GM12865 (cell line): ENCODE data around the gene DCPS.
"Not testable (repeated sequence)": the region's sequence is repeated elsewhere in the genome, so short reads cannot be mapped to it uniquely, and the experiment has no call there.

ENCODE experiments used
- DNase-seq: peaks from one replicate; pipeline ENCODE4 v3.0.0; 2010; ENCODE audit warnings: low read depth
- H3K4me3 ChIP-seq: 2 replicates; pipeline ENCODE4 v1.5.1; 2011; ENCODE audit warnings: mild to moderate bottlenecking, low read depth, low read length, control low read depth
- TF ChIP-seq, protein P1 (sequence below): IDR thresholded peaks from 2 replicates; pipeline ENCODE4 v1.5.1; 2011; ENCODE audit warnings: low read length, control low read depth, low read depth, inconsistent platforms; ENCODE audit not compliant: insufficient read depth; ENCODE audit errors: missing control alignments

Gene DCPS

DNA sequence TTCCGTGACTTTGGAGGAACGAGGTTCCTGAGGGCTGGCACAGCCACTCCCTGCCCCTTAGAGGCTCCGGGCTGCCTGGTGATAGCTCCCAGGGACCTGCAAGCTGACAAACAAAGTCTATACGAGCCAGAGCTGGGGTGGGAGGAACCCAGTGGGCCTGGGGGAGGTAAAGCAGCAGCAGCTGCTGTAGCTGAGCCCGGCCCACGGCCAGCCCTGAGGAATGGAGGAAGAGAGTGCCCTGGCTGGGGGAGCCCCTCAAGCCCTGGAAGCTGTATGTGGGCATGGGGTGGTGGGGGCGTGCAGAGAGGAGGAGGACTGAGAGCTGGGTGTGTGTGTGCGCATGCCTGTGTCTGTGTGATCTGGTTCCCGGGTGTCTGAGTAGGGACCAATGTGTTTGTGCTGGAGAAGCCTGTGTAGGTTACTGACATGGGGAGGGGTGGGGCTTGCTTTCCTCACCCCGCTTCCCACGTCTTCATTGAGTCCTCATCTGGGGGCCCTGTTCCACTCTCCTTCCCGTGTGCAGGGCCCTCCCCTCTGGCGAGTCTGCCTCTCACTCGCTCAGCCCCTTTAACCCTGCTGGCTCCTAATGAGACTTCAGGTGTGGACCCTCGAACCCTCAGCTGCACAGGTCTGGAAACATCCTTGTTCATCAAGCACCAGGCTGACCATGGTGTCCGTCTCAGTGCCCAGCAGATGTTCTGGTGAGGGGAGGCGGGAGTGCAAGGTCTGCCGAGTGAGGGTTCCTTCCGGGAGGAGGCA is 62.4 kb downstream of the DCPS start:
- no peak overlapping the region for H3K4me3 ChIP-seq
- TF ChIP-seq, protein P1, sequence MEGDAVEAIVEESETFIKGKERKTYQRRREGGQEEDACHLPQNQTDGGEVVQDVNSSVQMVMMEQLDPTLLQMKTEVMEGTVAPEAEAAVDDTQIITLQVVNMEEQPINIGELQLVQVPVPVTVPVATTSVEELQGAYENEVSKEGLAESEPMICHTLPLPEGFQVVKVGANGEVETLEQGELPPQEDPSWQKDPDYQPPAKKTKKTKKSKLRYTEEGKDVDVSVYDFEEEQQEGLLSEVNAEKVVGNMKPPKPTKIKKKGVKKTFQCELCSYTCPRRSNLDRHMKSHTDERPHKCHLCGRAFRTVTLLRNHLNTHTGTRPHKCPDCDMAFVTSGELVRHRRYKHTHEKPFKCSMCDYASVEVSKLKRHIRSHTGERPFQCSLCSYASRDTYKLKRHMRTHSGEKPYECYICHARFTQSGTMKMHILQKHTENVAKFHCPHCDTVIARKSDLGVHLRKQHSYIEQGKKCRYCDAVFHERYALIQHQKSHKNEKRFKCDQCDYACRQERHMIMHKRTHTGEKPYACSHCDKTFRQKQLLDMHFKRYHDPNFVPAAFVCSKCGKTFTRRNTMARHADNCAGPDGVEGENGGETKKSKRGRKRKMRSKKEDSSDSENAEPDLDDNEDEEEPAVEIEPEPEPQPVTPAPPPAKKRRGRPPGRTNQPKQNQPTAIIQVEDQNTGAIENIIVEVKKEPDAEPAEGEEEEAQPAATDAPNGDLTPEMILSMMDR: no peak
- DNase-seq: no peak

DNA sequence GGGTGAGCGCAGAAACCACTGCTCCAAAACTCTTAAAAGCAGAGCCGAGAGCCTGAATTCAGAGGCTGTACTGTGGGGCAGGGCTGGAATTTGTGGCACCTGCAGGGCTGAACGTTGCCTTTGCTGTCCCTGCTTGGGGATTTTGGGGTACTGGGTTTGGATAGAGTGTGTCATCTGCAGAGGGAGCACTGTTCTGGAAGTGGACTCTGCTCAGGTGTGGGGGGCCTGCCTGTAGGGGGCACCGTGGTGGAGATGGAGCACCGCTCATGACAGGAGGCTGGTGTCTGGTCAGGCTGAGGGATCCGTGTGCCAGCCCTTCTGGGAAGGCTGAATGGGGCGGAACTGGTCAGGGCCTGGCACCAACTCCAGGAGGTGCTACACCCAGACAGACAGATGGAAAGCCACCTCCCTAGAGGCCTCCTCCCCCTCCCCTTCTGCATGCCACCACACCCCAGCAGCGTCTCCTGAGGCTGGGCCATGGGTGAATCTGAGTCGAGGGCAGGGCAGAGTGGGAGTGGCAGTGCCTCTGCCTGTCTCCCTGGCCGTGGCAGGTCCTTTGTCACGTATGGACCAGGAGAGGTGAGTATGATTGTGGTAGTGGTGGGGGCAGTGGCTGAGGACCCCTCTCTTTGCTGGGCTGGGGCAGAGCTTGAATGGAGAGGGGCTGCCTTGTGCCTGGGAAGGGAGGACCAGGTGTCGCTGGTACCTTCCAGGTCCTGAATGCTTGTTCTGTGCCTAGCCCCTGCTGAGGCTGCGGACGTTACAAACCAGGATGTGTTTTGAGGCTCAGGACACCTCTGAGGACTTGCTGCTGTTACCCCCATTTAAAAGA is 63.2 kb downstream of the DCPS start:
- not testable (repeated sequence) for H3K4me3 ChIP-seq, DNase-seq

DNA sequence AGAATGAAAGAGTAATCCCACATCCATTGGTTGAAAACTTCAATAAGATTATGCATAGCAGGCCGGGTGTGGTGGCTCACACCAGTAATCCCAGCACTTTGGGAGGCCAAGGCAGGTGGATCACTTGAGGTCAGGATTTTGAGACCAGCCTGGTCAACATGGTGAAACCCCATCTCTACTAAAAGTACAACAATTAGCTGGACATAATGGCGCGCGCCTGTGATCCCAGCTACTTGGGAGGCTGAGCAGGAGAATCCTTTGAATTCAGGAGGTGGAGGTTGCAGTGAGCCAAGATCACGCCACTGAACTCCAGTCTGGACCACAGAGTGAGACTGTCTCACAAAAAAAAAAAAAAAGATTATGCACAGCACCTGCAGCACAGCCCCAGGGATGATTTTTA is 63.9 kb downstream of the DCPS start:
- not testable (repeated sequence) for H3K4me3 ChIP-seq, DNase-seq

DNA sequence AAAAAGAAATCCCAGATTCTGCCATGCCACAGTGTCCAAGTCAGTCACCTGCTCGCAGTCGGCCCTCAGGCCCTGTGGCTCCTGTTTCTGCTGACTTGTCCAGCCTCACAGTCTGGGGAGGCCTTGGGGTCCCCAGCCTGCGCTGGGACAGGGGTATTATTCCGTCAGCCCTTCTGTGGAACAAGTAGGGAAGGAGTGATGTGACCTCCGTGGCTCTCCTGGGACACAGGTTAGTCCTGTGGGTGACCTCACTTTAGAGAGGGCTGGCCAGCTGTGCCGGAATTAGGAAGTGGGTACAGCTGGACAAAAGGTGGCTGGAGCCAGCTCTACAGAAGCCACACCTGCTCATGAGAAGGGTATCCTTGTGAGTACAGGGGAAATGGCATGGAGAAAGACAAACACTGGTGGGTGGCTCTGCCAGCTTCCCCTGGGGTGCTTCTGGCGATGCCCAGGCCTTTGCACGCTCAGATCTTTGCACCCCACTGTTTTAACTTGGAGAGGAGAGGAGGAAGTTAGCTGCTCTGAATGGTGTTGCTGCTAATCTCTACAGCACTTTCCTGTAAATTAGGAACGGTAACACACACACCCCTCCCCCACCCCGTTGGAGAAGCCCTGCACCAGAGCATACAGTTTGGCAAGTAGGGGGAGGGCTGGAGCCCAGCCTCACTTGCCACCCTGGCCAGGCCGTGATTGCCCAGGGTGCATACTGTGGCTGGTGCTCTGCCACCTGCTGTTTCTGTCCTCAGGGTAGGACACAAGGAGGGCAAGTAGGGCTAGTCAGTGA is 64.7 kb downstream of the DCPS start:
- not testable (repeated sequence) for H3K4me3 ChIP-seq, DNase-seq

DNA sequence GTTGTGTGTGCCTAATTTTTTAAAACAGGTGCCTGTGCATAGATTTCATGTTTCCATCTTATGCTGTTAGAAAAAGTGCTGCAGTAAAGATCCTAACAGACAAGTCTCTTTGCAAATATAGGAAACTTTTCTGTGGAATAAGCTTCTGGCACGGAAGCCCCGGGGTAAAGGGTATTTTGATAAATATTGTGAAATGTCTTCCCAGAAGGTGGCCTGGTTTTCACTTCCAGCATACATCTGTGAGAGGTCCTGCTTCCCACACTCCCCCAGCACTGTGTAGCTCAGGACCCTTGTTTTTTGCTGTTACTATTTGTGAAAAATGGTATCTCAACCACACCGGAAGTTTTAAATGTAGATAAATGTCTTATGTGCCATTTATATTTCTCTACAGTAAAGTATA is 66.2 kb downstream of the DCPS start:
- H3K4me3 ChIP-seq: no peak overlapping the region
- DNase-seq: no peak
- TF ChIP-seq, protein P1: no peak

DNA sequence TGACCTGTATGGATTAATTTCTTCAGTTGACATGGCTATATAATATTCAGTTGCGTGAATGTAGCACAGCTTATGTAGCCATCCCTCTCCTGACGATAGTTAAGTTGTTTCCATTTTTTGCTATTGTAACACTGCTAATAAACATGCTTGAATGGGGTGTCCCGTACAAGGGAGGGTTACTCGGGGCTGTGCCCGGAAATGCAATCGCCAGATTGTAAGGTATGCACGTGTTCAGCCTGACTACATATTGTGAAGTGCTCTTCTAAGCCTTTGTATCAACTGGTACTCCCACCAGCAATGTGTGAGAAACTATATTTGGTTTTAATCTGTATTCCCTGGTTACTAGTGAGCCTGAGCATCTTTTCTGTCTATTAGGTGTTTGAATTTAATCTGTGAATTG is 67.7 kb downstream of the DCPS start:
- no peak overlapping the region for H3K4me3 ChIP-seq
- DNase-seq: no peak
- TF ChIP-seq, protein P1: no peak

DNA sequence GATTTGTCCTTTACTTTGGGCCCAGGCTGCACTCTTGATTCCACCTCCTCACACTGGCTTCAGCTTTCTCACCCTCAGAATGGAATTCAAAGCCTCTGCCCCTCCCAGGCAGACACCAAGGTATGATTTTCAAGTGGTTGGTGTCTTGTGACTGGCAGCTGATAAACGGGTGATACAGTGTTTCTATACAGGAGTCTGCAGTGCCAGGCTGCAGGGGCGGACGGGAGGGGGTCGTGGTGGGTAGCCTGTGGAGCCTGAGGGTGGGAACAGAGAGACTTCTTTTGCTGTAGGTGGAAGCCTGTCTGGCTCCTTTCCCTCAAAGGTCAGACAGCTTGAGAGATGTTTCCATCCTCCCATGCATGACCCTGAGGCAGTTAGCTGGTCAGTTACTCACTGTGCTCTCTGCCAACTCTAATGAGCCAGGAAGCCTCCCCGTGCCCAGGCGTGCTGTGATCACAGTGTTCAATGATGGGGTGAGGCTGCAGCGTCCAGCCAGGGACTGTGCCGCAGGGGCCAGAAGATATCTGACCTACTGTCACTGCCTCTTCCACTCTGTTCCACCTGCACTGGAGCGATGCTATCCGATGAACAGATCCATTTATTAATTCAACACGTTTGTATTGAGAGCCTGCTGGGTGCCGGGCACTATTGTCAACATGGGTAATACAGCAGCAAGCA is 69.7 kb downstream of the DCPS start:
- DNase-seq, H3K4me3 ChIP-seq: not testable (repeated sequence)

DNA sequence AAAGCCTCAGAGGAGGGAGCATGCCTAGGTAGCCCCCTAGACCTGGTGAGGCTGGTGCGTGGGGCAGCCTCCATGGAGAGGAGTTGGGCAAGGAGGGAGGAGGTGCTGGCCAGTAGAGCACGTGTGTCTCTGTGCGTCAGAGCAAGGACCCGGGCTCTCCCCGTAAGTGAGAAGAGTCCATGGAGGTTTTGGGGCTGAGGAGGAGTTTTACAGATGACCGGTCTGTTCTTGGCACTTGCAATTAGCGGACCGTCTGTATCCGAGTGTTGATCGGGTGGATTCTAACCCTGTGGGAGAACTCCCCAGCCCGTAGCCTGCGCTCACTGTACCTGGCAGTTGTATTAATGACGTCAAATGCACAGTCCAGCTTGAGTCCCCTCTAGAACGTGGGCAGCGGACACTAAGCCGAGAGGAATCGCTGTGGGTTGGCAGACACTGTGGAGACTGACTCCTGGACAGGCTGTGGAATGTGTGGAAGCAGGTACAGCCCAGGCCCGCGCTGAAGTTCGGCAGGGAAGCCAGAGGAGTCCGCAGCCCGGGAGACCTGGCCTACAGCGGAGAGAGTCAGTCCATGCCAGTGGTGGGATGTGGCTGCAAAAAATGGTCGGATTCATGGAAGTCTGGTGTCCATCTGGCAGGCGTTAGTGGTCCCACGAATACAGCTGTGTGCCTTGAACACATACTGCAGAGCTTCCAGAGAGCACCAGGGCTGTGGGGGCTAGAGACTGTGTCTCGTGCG is 70.9 kb downstream of the DCPS start:
- not testable (repeated sequence) for DNase-seq, H3K4me3 ChIP-seq

DNA sequence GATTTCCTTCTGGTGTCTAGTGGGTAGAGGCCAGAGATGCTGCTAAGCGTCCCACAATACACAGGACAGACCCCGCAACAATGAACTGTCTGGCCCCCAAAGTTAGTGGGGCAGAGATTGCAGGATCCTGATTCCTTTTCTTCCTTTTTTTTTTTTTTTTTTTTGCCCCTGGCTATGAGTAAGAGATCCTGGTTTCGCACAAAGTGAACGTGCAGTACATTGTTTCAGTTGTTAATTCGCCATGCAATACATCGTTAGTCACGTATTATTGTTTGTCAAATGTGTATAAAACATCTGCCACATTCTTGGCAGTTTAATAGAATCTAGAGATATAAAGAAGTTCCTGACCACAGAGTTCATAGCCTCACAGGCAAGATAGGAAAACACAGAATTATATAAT is 71.9 kb downstream of the DCPS start:
- TF ChIP-seq, protein P1: no peak
- H3K4me3 ChIP-seq: no peak overlapping the region
- DNase-seq: no peak
